ENCODE measurements around the gene GLMN.

GLMN gene

GRCh38 chr1:92298573-92299476, at the start of gene GLMN, which contains the start of gene RPAP2 (continued):
- TF ChIP-seq ZNF280C (tag by site-specific recombination; IDR thresholded peaks at IDR 0.05) (no peak), ZNF610 (tag by site-specific recombination; IDR thresholded peaks at IDR 0.05; ENCODE audit: borderline replicate concordance) (peak; percentile 0; the same call in 1 of the 2 replicates), ZNF223 (tag by site-specific recombination; IDR thresholded peaks at IDR 0.05) (no peak), OVOL3 (tag by site-specific recombination; IDR thresholded peaks at IDR 0.05) (0 out of 2 replicates have a peak, but pooled peaks have one; percentile 18), ZNF639 (tag by site-specific recombination; IDR thresholded peaks at IDR 0.05) (peak; percentile 34; the same call in 1 of the 2 replicates), KLF7 (tag by site-specific recombination; IDR thresholded peaks at IDR 0.05; ENCODE audit: borderline replicate concordance) (no peak; the same call in 1 of the 2 replicates), SCRT1 (tag by site-specific recombination; IDR thresholded peaks at IDR 0.05; ENCODE audit: borderline replicate concordance) (no peak), ZNF791 (tag by site-specific recombination; IDR thresholded peaks at IDR 0.05) (no peak), ZBTB6 (tag by site-specific recombination; IDR thresholded peaks at IDR 0.05) (peak; percentile 56; the same call in 1 of the 2 replicates), ZXDB (tag by site-specific recombination; IDR thresholded peaks at IDR 0.05) (peak; percentile 86), ZNF777 (tag by site-specific recombination; IDR thresholded peaks at IDR 0.05; ENCODE audit: borderline replicate concordance) (no peak), ZNF518A (tag by site-specific recombination; conservative IDR thresholded peaks at IDR 0.05; ENCODE audit: low read depth) (0 out of 2 replicates have a peak, but pooled peaks have one; percentile 9), ZNF433 (tag by site-specific recombination; IDR thresholded peaks at IDR 0.05; ENCODE audit: low read depth) (no peak), ZNF155 (tag by site-specific recombination; IDR thresholded peaks at IDR 0.05) (no peak), SP2 (tag by site-specific recombination; IDR thresholded peaks at IDR 0.05) (peak; percentile 84), PBX3 (CRISPR knock-in tag; IDR thresholded peaks at IDR 0.05) (0 out of 2 replicates have a peak, but pooled peaks have one; percentile 40), ZSCAN23 (tag by site-specific recombination; IDR thresholded peaks at IDR 0.05) (no peak), ZNF140 (tag by site-specific recombination; IDR thresholded peaks at IDR 0.05) (no peak), GLIS1 (tag by site-specific recombination; IDR thresholded peaks at IDR 0.05) (peak; percentile 60), GLIS2 (tag by site-specific recombination; IDR thresholded peaks at IDR 0.05) (peak; percentile 64), ZNF2 (tag by site-specific recombination; IDR thresholded peaks at IDR 0.05) (peak; percentile 93), ZNF600 (tag by site-specific recombination; IDR thresholded peaks at IDR 0.05) (peak; percentile 98), ZNF701 (tag by site-specific recombination; IDR thresholded peaks at IDR 0.05) (no peak), ZNF26 (tag by site-specific recombination; IDR thresholded peaks at IDR 0.05) (no peak), KLF10 (tag by site-specific recombination; IDR thresholded peaks at IDR 0.05) (peak; percentile 33; the same call in 1 of the 2 replicates), ZBTB48 (tag by site-specific recombination; IDR thresholded peaks at IDR 0.05) (peak; percentile 82)

Data from HEK293 (cell line).